Cortex of kidney (tissue), 1 donor: ENCODE measurements around the gene RCSD1.

Experiments
- DNase-seq: peaks from one replicate; lab custom pipeline; 2025; lab: John Stamatoyannopoulos, UW

RCSD1 gene

DNA sequence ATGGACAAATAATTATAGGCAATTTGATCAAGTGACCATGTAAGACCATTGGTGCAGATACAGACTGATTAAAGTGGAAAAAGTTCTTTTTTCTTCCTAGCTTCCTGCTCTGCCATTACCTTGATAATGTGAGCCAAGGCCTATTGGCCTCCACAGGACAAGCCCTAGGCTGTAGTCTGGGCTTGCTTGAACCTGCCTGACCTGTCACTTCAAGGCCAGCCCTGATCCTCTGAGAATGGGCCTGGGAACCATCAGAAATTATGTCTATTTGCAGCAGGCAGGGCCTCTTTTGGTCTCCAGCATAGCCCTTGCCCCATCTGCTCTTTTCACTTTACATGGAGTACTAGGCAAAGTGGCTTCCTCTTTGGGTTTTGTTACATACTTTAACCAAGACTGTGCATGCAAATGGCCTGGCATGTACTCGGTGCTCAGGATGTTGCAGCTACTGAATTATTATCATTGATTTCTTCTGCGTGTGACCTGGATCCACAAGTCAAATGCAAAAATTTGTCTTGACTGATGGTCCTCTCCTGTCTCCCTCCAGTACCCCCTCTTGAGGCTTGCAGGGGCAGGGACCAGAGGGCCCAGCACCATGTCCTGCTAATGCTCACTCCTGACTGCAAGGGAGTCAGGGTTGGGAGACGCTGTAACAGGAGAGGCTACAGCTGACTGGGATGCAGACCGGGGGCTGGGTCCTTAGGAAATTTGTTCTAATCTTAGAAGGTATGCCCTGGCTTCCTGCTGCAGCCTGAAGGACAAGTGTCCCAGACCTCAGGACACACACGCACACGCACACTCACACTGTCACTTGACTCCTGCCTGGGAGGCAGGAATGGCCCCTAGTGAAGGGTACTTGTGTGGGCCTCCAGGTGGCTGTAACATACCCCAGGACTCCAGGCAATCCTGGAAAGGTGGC lies 39.4 kb downstream of the RCSD1 start:
- DNase-seq = no peak

GRCh38 chr1:167670563-167670962 lies 40.5 kb downstream of the RCSD1 start:
- no peak for DNase-seq

DNA sequence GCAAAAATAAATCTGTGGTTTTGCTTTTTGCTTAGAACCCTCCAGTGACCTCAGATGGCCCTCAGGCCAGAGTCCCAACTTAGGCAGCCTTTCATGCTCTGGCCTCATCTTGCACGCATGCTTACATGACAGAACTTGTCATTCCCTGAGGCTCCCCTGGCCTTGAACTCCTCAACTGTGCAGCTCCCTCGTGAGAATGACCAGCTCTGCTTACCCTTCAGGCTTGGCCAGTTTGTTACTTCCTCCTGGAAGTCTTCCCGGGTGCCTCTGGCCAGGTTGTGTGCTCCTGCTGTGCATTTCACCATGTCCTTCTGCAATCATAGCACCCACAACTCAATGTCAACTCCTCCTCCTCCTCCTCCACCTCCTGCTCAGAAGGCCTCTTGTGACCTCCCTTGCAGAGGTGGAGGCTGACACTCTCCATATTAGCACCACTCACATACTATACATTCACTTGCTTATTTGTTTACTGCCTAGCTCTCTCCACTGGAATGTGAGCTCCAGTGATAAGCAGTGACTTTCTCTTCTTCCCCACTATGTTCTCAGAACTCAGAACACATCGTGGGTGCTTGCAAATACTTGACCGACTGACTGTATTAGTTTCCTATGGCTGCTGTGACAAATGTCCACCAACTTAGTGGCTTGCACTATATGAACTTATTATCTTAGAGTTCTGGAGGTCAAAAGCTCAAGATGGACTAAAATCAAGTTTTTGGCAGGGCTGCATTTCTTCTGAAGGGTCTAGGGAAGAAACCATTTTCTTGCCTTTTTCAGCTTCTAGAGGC lies 41.9 kb downstream of the RCSD1 start:
- no peak for DNase-seq

DNA sequence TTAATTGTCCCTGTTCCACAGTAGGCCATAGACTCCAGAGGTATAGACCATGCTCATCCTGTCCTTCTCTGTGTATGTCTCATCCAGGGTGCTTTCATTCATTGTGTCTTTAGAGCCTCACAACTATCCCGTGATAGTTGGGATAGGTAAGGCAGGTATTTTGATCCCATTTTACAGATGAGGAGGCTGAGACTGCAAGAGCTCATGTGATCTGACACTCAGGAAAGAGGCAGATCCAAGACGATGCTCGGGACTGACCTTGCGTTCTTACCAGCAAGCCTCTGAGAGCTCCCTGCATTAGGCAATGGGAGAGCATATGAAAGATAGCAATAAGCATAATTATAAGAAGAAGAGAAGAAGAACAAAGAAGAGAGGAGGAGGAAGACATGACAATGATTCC lies 42.8 kb downstream of the RCSD1 start:
- no peak for DNase-seq

GRCh38 chr1:167673265-167673664 lies 43.2 kb downstream of the RCSD1 start:
- no peak for DNase-seq

GRCh38 chr1:167674156-167674555 lies 44.1 kb downstream of the RCSD1 start:
- no peak for DNase-seq

DNA sequence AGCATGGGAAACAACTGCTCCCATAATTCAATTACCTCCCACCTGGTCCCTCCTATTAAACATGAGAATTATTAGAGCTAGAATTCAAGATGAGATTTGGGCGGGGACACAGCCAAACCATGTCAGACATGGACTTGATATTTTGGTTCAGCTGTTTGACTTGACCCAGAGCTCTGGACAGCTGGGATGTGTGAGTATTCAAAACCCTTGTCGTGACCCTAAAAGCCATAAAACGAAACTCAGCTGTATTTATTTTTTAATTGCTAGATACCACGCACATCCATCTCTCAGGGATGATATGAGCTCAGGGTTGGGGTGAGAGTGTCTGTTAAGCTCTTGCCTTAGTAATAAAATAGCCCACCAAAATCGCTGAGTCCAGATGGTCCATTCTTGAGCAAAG lies 45.4 kb downstream of the RCSD1 start:
- DNase-seq = no peak

- no peak for DNase-seq
These were observed 46.3 kb downstream of the RCSD1 start for GRCh38 chr1:167676205-167676915.

GRCh38 chr1:167676916-167677848 lies 47.1 kb downstream of the RCSD1 start:
- DNase-seq = no peak

DNA sequence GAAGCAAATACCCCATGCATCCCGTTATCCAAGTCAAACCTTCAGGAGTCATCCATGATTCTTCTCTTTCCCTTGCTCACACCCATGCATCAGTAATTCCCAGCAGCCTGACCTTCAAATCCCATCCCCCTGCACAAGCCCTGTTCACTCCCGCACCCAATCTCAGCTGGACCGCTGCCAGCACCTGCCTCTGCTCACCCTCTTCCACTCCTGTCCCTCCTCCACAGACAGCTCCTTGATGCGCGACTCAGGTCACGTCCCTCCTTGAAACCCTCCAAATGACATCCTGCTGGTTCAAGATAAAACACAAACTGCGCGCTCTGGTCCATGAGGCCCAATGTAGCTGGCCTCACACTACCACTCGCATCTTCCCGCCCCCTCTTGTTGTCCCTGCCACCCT lies 48.4 kb downstream of the RCSD1 start:
- DNase-seq = no peak

GRCh38 chr1:167678838-167679237 lies 48.8 kb downstream of the RCSD1 start:
- no peak for DNase-seq

DNA sequence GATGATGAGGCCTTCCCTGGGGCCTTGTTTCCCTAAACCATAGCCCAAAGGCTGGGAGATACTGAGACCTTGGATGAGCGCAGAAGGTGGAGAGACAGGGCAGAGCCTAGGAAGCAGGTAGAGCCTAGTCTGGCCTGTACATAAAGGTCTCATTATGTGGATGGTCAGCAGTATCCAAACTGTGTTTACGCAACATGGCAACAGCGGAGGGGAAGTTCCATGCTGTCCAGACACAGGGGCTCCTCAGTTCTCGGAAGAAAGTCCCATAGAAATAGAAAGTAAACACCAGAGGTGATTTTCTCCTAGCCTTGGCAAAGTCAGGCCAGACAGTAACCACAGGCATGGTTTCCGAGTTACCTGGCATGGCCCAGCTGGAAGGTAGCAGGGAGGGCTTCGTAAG lies 49.7 kb downstream of the RCSD1 start:
- DNase-seq = no peak

DNA sequence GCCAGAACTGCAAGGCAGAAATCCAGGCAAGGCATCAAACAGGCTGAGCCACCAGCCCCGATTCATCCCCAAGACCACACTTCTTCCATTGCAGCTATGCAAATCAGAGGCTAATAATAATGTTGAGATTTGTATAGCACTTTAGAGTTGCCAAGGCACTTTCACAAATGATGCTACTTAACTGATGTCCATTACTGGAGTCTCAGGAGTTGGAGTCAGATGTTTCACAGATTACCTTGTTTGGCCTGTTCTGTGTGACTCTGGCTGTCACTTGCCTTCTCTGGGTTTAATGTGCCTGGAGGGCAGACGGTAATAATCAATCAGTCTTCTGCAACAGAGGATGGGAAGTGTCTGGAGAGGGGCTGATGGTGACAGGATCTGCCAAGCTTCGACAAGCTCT lies 51.0 kb downstream of the RCSD1 start:
- DNase-seq = no peak

GRCh38 chr1:167681451-167682098 lies 51.5 kb downstream of the RCSD1 start:
- no peak for DNase-seq

GRCh38 chr1:167683226-167683625 lies 53.2 kb downstream of the RCSD1 start:
- DNase-seq = no peak

- no peak for DNase-seq
These were observed 53.8 kb downstream of the RCSD1 start for GRCh38 chr1:167683641-167684502.

DNA sequence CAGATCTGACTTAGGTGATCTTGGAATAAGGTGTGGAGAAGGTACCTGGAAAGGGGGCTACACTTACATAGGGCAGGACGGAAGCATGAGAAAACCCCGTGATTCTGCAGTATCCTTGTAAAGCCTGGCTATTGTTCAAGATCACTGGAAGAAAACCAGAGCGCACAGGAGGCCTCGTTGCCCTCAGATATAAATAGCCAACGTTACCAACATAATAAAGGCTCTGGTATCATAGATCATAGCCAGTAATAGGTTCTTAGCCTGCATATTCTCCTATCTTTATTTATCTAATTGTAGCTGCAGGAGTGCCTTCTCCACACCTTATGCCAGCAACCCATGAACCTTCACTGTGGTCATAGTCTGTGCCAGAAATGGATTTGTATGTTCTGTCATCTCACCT lies 55.8 kb downstream of the RCSD1 start:
- no peak for DNase-seq

DNA sequence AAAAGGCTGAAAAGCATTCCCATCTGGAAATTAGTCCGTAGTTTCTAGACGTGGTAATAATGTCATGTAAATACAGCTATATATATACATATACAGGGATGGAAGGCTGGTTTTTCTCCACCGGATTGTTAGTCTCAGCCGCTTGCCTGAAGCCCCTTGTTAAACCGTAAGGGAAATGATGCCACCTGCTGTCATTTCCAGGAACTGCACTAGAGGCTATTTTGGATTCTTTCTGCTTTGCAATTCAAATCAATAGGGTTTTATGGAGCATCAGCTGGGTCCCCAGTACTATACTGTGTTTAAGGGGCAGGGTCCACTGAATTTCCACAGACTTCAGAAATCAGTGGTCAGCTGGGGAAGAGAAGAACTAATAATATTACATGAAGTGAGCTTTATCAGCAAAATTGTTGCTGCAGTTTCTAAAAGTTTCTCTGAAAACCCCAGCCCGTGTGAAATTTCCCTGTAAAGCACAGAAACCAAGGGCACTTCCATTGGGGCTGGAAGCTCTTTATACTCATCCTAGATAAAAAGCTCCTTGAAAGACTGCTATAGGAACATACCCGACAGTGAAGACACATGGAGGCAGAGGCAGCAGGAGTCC lies 58.0 kb downstream of the RCSD1 start:
- no peak for DNase-seq

DNA sequence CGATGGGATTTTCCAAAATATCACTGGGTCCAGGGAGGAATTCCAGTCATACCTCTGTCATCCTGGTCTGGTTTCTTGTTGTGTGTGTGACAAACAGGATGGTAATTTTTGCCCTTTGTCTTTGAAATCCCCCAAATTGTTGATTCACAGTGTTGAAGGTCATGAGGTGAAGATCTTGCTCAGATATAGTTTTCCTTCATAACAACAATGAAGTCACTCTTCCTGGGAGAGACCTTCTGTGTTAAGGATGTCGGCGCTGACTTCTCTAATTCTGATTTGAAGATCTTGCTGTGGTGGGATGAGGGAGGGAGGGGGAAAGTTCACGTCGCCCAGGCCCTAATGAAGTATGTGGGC lies 59.5 kb downstream of the RCSD1 start:
- no peak for DNase-seq

- no peak for DNase-seq
These were observed 60.0 kb downstream of the RCSD1 start for GRCh38 chr1:167690053-167690452.
